GM19351 (cell line): ENCODE results near the gene ZMAT2.
"Not testable (repeated sequence)": the region's sequence is repeated elsewhere in the genome, so short reads cannot be mapped to it uniquely, and the experiment has no call there.

Experiments used
- ATAC-seq: cut with Tn5 transposase; IDR thresholded peaks from one replicate; pipeline ENCODE4 v1.9.1; 2021; ENCODE audit warnings: mild to moderate bottlenecking, moderate library complexity; ENCODE audit not compliant: unreplicated experiment

Gene ZMAT2

GRCh38 chr5:140700177-140701144 is at the start of gene ZMAT2:
ZMAT2 (plus strand) TSS chr5:140700447; CDS start chr5:140700461, 14 bp downstream.
- ATAC-seq, result peak; percentile 100

- ATAC-seq, result no peak
Measured at GRCh38 chr5:140658870-140659269, 41.4 kb upstream of the ZMAT2 start.

- not testable (repeated sequence) for ATAC-seq
Measured at GRCh38 chr5:140660371-140660770, 39.9 kb upstream of the ZMAT2 start.

- no peak for ATAC-seq
Measured at GRCh38 chr5:140664030-140664358, 36.3 kb upstream of the ZMAT2 start.

GRCh38 chr5:140664359-140665119 is 35.7 kb upstream of the ZMAT2 start, which contains the start of gene WDR55:
WDR55 (plus strand) TSS chr5:140664904; CDS start chr5:140664913, 9 bp downstream.
- peak; percentile 97 for ATAC-seq

- not testable (repeated sequence) for ATAC-seq
Measured at GRCh38 chr5:140671035-140671434, 29.2 kb upstream of the ZMAT2 start.

- ATAC-seq, result no peak
Measured at GRCh38 chr5:140671472-140672125, 28.6 kb upstream of the ZMAT2 start.

- ATAC-seq, result no peak
Measured at GRCh38 chr5:140672455-140673186, 27.6 kb upstream of the ZMAT2 start.

GRCh38 chr5:140673187-140673976 is 26.9 kb upstream of the ZMAT2 start, which contains the start of gene DND1:
DND1 (minus strand) TSS chr5:140673576; CDS start chr5:140673542, 34 bp downstream.
- no peak for ATAC-seq

GRCh38 chr5:140674211-140674610 is 26.0 kb upstream of the ZMAT2 start:
- no peak for ATAC-seq

- ATAC-seq, result no peak
Measured at GRCh38 chr5:140674629-140675028, 25.6 kb upstream of the ZMAT2 start.

- peak; percentile 52 for ATAC-seq
Measured at GRCh38 chr5:140677947-140678346, 22.3 kb upstream of the ZMAT2 start.

- ATAC-seq, result no peak
Measured at GRCh38 chr5:140678993-140679392, 21.3 kb upstream of the ZMAT2 start.

- peak; percentile 4 for ATAC-seq
Measured at GRCh38 chr5:140690376-140690932, 9.8 kb upstream of the ZMAT2 start.

GRCh38 chr5:140690941-140691924 is 9.0 kb upstream of the ZMAT2 start, which contains the start of the genes HARS1 and HARS2:
HARS1 (minus strand) TSS chr5:140691370; CDS start chr5:140691304, 66 bp downstream.
HARS2 (plus strand) TSS chr5:140691455; CDS start chr5:140691649, 194 bp downstream.
- ATAC-seq, result peak; percentile 96

GRCh38 chr5:140694276-140694675 is 6.0 kb upstream of the ZMAT2 start:
- no peak for ATAC-seq

- no peak for ATAC-seq
Measured at GRCh38 chr5:140696891-140697492, 3.3 kb upstream of the ZMAT2 start.
